GM19240 (cell line): ENCODE results near the gene GALR3.

Experiments used
- DNase-seq: peaks from one replicate; pipeline ENCODE4 v3.0.0; 2011; ENCODE audit warnings: low spot score; ENCODE audit not compliant: insufficient read length

GALR3 gene

DNA sequence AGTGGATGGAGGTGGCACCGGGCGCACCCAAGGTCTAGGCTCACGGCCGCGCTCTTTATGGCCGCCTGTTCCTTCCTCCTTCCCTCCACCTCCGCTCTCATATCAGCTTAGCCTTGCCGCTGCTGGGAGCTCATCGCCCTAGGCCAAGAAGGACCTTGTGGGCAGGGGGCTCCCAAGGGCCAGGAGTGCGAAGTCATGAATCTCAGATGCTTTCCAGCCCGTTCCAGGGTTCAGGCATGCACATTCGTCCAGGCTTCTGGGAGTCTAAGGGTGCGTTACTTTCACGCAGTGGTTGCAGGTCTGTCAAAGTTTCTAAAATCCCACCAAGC is 4.1 kb upstream of the GALR3 start:
- DNase-seq: no peak

DNA sequence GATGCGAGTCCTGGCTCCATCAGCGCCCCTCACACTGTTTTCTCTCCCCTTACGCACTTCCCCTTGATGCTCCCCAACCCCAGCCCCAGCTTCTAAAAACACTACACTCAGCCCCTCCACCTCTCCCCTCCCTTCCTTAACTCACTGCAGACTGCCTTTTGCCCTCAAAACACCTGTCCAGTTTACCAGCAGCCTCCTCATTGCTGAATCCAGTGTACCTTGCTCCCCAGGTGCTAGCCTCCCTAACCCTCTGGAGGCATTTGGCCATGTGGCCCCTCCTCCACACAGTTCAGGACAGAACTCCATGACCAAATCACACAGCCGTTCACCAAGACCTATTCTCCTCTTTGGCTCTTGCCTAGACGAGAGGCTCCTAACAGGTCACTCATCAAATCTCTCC is 2.8 kb upstream of the GALR3 start:
- no peak for DNase-seq

DNA sequence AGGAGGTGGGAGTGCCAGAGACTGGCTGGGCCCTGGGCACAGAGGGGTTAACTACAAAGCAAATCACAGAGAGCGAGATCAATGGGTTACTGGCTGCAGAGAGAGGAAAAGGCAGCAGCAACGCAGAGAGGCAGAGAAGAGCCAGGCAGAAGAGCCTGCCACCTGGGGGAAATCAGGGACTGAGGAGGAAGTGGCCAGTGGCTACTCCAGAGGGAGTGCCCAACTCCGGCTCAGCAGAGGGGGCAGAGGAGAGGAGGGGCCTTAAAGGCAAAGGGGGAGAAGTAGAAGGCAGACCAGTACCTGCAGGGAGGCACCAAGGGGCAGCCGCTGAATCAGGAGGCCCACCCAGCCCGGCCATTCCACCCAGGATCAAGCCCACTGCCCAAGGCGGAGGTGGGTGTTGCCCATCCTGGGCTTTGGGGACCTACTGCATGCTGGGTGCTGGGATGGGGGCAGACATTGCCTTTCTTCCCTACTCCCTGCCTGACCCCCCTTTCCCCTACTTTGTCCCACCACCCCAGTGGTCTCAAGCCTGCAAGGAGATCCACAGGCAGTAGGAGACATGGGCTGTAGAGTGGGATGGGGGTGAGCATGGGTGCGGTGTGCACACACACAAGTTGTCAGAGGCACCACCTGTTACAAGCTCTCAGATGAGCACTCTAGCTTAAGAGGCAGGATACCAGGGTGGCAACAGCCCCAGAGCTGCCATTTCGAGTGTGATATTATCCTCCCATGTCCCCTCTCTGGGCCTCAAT is 926 bp upstream of the GALR3 start:
- no peak for DNase-seq

DNA sequence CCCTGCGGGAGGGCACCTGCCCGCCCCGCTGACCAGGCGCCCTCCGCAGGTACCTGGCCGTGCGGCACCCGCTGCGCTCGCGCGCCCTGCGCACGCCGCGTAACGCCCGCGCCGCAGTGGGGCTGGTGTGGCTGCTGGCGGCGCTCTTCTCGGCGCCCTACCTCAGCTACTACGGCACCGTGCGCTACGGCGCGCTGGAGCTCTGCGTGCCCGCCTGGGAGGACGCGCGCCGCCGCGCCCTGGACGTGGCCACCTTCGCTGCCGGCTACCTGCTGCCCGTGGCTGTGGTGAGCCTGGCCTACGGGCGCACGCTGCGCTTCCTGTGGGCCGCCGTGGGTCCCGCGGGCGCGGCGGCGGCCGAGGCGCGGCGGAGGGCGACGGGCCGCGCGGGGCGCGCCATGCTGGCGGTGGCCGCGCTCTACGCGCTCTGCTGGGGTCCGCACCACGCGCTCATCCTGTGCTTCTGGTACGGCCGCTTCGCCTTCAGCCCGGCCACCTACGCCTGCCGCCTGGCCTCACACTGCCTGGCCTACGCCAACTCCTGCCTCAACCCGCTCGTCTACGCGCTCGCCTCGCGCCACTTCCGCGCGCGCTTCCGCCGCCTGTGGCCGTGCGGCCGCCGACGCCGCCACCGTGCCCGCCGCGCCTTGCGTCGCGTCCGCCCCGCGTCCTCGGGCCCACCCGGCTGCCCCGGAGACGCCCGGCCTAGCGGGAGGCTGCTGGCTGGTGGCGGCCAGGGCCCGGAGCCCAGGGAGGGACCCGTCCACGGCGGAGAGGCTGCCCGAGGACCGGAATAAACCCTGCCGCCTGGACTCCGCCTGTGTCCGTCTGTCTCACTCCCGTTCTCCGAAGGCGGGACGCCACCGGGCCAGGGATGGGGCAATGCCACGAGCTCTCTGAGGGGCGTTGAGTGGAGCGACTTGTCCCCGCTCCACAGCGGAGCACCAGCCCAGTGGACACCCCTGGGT is 1.8 kb downstream of the GALR3 start:
- DNase-seq: no peak

DNA sequence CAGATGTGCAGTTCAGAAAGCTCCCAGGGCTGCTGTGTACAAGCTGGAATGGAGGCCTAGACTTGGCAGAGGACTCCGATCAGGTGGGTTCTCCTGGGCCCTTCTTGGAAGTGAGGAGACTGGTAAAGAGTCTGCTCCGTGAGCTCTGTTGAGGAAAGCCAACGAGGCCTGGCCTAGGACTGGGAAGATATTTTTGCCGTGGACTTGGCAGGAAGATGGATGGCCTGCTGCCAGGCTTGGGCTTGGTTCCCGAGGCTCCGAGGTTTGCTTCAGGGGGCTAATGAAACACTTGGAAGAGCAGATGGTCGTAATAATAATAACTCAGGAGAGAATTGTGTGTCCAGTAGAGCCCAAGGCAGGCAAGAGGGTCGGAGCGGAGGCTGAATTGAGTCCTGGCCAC is 3.9 kb downstream of the GALR3 start:
- no peak for DNase-seq

DNA sequence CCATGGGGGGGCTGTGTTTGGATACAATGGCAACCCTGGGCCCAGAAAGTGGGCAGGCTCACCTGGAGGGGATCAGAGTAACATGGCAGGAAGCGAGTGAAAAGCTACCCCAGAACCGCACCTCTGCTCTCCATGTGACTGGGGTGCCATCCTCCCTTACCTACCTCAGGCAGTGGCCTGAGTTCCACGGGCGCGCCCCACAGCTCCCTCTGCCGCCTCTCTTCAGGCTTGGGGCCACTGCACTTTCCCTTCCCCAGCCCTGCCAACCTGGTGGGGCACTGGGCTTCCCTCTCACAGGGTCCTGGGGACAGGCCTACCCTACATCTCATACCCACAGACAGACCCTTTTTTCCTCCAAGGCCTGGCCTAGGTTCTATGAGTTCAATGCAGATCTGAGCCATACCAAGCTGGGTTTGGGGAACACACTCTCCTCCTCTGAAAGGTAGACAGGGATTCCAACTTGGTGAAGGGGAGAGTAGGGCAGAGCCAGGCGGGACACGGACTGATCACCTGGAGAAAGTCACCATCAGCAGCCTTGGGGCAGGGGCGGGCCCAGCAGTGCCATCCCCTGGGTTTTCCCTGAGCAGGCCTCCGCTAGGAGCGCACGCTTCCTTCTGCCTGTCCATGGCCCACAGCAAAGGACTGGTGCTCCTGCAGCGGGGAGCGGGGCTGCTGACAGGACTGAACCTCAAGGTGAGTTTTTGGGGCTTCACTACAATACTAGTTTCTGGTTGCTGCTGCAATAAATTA is 7.1 kb downstream of the GALR3 start:
- DNase-seq: no peak

DNA sequence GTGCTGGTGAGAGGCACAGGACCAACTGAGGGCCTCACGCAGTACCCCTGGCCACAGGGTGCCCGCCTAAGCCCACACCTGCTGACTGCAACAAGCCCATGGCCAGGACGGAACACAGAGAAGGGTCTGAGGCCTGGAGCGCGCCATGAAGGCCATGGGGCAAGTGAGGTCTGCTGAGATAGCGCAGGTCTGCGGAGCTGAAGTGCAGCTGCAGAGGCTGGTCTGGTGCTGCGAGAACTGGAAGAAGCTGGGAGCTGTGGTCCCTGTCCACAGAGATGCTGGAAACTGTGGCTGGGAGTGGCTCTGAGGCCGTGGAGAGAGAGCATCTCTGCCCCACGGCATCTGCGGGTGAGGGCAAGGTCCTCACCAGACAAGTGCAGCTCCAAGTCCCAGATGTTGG is 8.3 kb downstream of the GALR3 start:
- DNase-seq: no peak

DNA sequence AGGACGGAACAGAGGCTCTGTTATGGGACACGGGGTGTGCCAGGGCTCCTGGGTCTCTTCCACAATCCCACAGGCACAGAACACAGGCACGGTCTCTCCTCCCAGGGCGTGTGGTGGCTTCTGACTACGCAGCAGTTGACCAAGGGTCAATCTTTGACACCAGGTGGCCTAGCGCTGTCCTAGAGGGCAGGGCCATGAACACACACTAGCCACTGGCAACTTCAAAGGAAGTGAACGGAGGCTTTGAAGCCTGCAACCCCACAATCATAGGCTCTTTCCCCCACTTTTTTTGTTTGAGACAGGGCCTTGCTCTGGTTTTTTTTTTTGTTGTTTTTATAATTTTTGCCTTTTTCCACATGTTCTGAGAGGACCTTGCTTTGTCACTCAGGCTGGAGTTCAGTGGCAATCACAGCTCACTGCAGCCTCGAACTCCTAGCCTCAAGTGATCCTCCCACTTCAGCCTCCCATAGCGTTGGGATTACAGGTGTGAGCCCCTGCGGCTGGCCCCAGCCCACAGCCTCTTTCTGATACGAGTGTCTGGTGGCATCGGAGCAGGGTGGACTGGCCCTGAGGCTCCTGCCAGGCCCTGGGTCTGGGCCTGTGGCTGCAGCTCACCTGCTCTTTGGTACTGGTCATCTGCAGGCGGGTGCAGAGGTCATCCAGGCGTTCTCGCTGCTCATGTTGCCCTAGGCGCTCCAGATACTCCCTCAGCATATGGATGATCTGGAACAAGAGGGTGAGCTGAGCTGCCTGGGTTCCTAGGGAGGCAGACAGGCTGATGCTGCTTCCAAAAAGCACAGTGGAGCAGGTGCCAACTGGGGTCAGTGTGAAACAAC is 9.1 kb downstream of the GALR3 start:
- DNase-seq: no peak

DNA sequence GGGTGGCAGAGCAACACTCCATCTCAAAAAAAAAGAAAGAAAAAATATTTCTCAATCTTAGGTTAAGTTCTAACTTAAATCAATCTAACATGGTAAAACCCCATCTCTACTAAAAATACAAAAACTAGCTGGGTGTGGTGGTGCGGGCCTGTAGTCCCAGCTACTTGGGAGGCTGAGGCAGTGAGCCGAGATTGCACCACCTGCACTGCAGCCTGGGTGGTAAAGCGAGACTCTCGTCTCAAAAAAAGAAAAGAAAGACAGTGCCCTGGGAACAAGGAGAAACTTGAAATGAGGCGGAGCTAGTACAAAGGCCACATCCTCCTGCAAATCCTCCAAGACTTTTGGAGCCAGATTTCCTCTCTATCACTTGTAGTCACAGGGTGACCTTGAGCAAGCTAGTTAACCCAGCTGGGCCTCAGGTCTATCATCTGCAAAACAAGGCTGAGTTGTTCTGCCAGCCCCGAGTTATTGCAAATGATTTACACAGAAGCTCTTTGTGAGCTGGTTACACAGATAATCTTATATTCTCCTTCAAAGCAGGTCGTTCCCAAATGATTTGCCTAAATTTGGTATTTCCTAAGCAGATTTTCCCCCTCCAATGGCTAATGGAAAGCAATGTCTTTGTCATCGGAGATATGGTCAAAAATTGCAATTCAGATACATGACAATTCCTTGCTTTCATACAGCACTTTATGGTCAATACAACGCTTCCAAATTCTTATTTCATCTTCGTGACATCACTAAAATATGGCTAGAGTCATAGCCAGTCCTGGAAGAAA is 19.0 kb downstream of the GALR3 start:
- DNase-seq: no peak

DNA sequence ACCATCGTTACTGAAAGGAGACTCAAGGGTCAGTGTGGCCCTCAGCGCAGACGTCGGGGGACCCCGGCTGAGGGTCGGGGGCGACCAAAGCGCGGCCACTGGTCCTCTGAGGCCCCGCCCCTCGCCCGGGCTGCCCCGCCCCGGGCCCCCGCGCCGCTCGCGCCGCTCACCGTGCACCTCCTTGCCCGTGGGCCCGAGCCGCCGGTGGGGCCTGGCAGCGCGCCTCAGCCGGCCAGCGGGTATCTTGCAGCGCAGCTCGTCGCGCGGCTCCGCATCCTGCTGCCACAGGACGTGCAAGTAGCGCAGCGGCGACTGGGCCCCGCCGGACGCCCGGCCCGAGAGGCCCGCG is 20.5 kb downstream of the GALR3 start:
- DNase-seq: no peak

DNA sequence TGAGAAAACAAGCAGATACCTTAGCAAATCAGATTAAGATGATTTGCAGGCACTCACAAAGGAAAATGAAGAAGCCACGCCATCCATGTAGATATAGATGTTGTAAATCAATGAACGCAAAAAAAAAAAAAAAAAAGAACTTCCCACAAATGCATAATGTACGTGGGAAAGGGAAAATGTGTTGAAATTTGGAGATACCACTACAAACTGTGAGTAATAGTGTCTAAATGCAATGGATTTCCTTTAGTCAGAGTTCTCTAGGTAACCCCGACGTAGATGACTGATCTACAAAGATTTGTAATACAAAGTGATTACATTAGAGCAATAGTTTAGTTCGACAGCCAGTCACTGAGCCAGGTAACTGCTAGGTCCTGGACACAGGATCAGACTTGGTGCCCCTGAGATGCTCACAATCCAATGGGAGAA is 21.7 kb downstream of the GALR3 start:
- no peak for DNase-seq

DNA sequence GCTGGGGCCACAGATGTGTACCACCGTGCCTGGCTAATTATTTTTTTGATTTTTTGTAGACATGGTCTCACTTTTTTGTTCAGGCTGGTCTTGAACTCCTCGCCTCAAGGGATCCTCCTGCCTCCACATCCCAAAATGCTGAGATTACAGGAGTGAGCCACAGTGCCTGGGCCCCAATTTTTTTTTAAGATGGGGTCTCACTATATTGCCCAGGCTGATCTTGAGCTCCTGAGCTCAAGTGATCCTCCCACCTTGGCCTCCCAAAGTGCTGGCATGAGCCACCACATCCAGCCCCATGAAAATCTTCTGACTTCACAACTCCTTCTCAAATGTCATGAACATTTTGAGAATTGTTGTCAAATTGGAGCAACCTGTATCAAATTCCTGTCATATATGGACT is 23.3 kb downstream of the GALR3 start:
- no peak for DNase-seq

DNA sequence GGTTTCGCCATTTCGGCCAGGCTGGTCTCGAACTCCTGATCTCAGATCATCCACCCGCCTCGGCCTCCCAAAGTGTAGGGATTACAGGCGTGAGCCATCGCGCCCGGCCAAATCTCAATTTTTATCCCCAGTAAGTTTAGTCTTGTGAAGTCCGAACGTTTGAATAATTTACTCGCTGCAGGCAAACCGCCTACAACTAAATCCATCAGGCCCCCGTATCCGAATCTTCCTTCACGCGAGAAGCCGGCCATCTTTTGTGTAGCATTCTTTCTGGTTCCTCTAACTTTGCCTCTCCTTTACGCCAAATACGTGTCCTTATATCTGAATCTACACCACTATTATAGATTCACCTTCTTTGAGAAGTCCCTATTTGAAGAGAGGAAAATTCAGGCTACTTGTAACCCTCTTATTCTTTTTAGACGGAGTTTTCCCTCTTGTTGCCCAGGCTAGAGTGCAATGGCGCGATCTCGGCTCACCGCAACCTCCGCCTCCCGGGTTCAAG is 25.5 kb downstream of the GALR3 start:
- DNase-seq: no peak

DNA sequence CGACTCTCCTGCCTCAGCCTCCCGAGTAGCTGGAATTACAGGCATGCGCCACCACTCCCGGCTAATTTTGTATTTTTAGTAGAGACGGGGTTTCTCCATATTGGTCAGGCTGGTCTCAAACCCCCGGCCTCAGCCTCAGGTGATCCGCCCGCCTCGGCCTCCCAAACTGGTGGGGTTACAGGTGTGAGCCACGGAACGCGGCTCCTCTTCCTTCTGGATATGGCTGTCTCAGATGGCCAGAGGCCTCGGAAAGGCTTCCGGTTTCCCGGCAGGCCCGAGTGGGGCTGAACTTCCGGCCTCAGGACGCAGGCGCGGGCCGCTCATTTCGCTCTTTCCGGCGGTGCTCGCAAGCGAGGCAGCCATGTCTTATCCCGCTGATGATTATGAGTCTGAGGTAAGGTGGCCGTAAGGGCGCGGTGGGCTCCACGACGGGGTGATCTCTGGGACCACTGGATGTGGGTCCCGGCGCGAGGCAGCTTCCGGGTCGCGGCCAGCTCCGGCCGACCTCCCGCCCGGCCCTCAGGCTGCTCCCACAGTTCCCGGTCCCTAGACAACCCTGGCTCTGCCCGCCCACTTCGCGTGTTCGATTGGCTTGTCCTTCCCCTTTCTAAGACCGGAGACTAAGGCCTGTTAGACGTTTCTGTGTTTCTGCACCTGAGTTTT is 26.0 kb downstream of the GALR3 start, which contains the start of gene EIF3L:
TSS of gene EIF3L (plus strand) at position 331 of the 663 bp plus-strand sequence. CDS start at position 362, 31 bp downstream.
- peak; percentile 91 for DNase-seq

DNA sequence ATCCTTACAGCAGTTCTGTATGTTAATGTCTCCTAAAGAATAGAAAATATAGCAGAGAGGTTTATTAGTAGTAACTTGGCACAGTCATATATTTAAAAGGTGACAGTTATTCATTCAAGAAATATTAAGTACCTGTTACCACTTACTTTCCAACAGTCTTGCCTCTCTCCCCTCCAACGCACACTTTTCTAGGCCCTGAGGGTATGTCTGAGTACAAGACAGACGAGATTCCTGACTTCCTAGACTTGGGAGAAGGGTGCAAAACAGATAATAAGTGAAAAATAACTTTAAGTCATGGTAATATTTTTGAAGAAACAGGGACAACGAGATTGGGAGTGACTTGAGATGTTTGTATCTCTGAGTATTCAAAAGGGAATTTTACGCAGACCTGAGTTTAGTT is 27.6 kb downstream of the GALR3 start:
- DNase-seq: no peak

DNA sequence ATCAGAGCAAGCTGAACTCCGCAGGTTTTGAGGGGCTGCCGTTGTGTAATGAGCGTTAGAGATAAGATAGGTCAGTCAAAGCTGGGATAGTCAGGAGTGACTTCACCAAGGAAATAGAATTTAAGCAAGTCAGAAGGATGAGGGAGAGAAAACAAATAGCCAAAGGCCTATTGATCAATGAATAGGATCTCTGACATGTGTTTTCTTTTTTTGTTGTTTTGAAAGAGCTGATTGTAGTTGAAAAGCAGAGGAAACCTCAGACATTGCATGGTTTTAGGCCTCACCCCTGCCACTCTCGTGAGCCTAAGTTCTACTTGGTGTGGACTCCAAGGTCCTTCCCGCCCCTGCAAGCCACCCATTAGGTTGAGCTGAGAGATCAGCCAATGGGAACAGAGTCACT is 29.2 kb downstream of the GALR3 start:
- no peak for DNase-seq

DNA sequence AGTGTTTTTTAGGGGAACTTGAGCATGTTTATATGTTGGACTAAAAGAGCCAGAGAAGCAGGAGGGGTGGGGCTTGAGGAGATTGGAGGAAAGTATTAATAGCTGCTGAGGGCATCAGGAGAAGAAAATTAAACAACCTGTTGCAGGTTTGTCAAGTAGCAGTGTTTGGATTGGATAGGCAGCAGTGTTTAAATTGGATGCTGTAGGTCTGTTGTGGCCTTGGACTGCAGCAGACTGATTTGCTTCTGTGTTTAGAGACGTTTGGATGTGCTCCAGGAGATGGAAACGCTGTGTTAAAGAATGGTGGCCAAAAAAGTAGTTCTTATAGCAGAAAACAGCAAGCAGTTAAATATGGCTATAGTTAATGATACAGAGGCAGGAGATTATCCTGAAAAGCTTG is 31.8 kb downstream of the GALR3 start:
- DNase-seq: no peak

DNA sequence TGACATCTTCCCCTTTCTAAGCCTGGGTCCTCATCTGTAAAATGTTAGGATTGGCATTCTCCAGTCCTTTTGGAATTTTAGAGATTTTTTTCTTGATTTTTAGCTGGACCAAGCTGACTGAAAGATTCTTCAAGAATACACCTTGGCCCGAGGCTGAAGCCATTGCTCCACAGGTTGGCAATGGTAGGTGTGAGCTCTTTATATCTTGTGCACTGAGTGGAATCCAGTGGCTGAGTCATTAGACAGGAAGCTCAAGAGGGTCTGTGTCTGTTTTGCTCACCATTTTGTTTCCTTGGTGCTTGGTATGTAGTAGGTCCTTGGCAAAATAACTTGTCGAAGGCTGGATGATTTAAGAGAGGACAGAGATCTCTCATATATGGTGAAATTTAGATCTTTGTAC is 32.3 kb downstream of the GALR3 start:
- DNase-seq: no peak

DNA sequence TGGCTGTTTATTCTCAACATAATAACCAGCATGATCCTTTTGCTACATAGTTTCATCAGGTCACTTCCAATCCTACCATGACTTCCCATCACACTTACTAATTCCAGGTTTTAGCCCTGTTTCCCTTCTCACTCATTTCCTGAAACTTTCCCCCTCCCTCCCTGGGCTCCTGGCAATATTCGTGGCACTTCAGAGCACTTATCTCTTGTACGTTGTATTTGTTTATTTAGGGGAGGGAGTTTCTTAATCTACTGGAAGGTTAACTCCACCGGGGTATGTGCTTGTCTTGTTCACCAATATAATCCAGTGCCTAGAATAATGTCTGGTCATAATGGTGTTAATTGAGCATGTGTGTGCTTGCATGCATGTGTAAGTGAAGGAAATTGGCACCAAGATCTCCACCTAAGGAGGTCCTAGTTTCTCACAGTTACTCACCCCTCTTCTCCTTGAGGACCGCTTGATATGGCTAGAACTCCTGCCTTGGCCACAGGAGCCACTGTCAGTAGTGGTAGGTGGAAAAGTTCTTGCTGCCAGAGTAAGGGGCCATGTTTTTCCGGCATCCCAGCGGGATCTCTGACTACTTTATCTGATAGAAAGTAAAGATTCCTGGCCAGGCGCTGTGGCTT is 37.7 kb downstream of the GALR3 start:
- DNase-seq: no peak
